SK-N-SH treated with all-trans-retinoic acid at 6 μM for 48 hours (cell line): ENCODE results near the gene GGCX.

Source experiments
- ISL1 ChIP-seq: fragments of 250-450 bp; sonication (Bioruptor Pico); IDR thresholded peaks from 2 replicates; pipeline ENCODE4 v2.1.2; 2022; ENCODE audit warnings: mild to moderate bottlenecking, moderate library complexity
- OSR1 ChIP-seq: fragments of 250-450 bp; sonication (Bioruptor Pico); IDR thresholded peaks from 2 replicates; pipeline ENCODE4 v1.8.0; 2022; ENCODE audit warnings: moderate library complexity, mild to moderate bottlenecking, inconsistent platforms
- PATZ1 ChIP-seq: fragments of 250-450 bp; sonication (Bioruptor Pico); IDR thresholded peaks from 2 replicates; pipeline ENCODE4 v1.8.0; 2020; ENCODE audit warnings: mild to moderate bottlenecking, moderate library complexity, borderline replicate concordance
- RARB ChIP-seq: fragments of 250-450 bp; sonication (Bioruptor Pico); IDR thresholded peaks from 2 replicates; pipeline ENCODE4 v1.8.0; 2021; ENCODE audit warnings: mild to moderate bottlenecking, moderate library complexity
- TCF4 ChIP-seq: fragments of 250-450 bp; sonication (Bioruptor Pico); IDR thresholded peaks from 2 replicates; pipeline ENCODE4 v1.8.0; 2021; ENCODE audit warnings: mild to moderate bottlenecking, moderate library complexity, borderline replicate concordance
- ZFP3 ChIP-seq: fragments of 250-450 bp; sonication (Bioruptor Pico); IDR thresholded peaks from 2 replicates; pipeline ENCODE4 v1.5.0; 2020; ENCODE audit warnings: mild to moderate bottlenecking, moderate library complexity

GRCh38 chr2:85553184-85553583, 8.1 kb downstream of the GGCX start:
- no peak for TF ChIP-seq ZFP3 (CRISPR knock-in tag)
- TF ChIP-seq ISL1 (CRISPR knock-in tag), result no peak
- no peak for TF ChIP-seq TCF4
- no peak for TF ChIP-seq PATZ1 (CRISPR knock-in tag)
- TF ChIP-seq RARB (CRISPR knock-in tag), result no peak
- TF ChIP-seq OSR1 (CRISPR knock-in tag), result no peak
